ENCODE results near the gene PDE6D.

- TF ChIP-seq, protein P1, sequence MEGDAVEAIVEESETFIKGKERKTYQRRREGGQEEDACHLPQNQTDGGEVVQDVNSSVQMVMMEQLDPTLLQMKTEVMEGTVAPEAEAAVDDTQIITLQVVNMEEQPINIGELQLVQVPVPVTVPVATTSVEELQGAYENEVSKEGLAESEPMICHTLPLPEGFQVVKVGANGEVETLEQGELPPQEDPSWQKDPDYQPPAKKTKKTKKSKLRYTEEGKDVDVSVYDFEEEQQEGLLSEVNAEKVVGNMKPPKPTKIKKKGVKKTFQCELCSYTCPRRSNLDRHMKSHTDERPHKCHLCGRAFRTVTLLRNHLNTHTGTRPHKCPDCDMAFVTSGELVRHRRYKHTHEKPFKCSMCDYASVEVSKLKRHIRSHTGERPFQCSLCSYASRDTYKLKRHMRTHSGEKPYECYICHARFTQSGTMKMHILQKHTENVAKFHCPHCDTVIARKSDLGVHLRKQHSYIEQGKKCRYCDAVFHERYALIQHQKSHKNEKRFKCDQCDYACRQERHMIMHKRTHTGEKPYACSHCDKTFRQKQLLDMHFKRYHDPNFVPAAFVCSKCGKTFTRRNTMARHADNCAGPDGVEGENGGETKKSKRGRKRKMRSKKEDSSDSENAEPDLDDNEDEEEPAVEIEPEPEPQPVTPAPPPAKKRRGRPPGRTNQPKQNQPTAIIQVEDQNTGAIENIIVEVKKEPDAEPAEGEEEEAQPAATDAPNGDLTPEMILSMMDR (IDR thresholded peaks at IDR 0.05): no peak
- no peak for TF ChIP-seq POLR2AphosphoS5 (IDR thresholded peaks at IDR 0.05)
Measured at GRCh38 chr2:231683292-231684235, 97.5 kb downstream of the PDE6D start.

Data from upper lobe of left lung (tissue), 4 donors.